Stomach (tissue), 9 donors: ENCODE results near the gene TBCE. TPM values are rescaled to one million over a fixed set of nuclear protein-coding genes. Genes with fewer than 3 reads are reported as not detected.
"Not testable (repeated sequence)": the region's sequence is repeated elsewhere in the genome, so short reads cannot be mapped to it uniquely, and the experiment has no call there.

ENCODE experiments used
- DNase-seq, 2 donors: peaks; one replicate each; pipeline versions ENCODE4 v3.0.0 to v3.0.0-alpha.2; 2013 to 2019
- H3K27ac ChIP-seq, 5 donors: fragments of 200-600 bp in 4 of 5; sonication (generic) in 4 of 5; one replicate each; pipeline ENCODE4 v1.5.1; 2013 to 2019; ENCODE audit warnings: mild to moderate bottlenecking in 1 of 5, moderate library complexity in 1 of 5
- H3K27me3 ChIP-seq, 3 donors: fragments of 200-600 bp; sonication (generic); one replicate each; pipeline ENCODE4 v1.5.1; 2017 to 2019; ENCODE audit warnings: mixed run types in 1 of 3
- H3K36me3 ChIP-seq, 4 donors: fragments of 200-600 bp; sonication (generic); 1 replicate in 3 of 4; 2 replicates in 1 of 4; pipeline ENCODE4 v1.5.1; 2016 to 2019
- H3K4me1 ChIP-seq, 4 donors: fragments of 200-600 bp; sonication (generic); one replicate each; pipeline ENCODE4 v1.5.1; 2016 to 2019
- H3K4me3 ChIP-seq, 4 donors: fragments of 200-600 bp; sonication (generic) in 3 of 4; one replicate each; pipeline ENCODE4 v1.5.1; 2016 to 2019; ENCODE audit warnings: mild to moderate bottlenecking in 1 of 4
- H3K9me3 ChIP-seq, 4 donors: fragments of 200-600 bp; sonication (generic); one replicate each; pipeline ENCODE4 v1.5.1; 2016 to 2019
- CTCF ChIP-seq, 7 experiments: fragments of 450-650 bp in 4 of 7; fragments of 200-600 bp in 3 of 7; sonication (generic) in 3 of 7; IDR thresholded peaks; one replicate each; pipeline ENCODE4 v1.5.1; 2016 to 2019; ENCODE audit warnings: antibody characterized with exemption in 7 of 7, control low read depth in 2 of 7, mild to moderate bottlenecking in 1 of 7
- EP300 ChIP-seq: sonication (generic); formaldehyde crosslinking; IDR thresholded peaks from one replicate; pipeline ENCODE4 v1.6.1; 2017; ENCODE audit warnings: antibody characterized with exemption
- POLR2A ChIP-seq, 4 donors: fragments of 450-650 bp; IDR thresholded peaks; one replicate each; pipeline ENCODE4 v1.6.1; 2016; ENCODE audit warnings: antibody characterized with exemption in 4 of 4, control low read depth in 2 of 4, mild to moderate bottlenecking in 1 of 4, moderate library complexity in 1 of 4
- POLR2AphosphoS5 ChIP-seq, 3 donors: sonication (generic); formaldehyde crosslinking; IDR thresholded peaks; one replicate each; pipeline ENCODE4 v1.6.1; 2016; ENCODE audit warnings: antibody characterized with exemption in 3 of 3
- WGBS, 5 donors: extraction: QIAGEN DNeasy Blood & Tissue Kit in 3 of 5; methylation state at CpG; one replicate each; pipeline versions ENCODE4 v1.1.5 to v1.1.7; 2013 to 2018; 5-methylcytosine and 5-hydroxymethylcytosine counted together
- intact Hi-C: fragments of 100-400 bp; cut with DNase I; formaldehyde crosslinking; loops from one replicate; pipeline ENCODE4 v1.15.1; 2023; ENCODE audit warnings: low total_unique reads
- polyA plus RNA-seq, 3 donors: library from polyadenylated mRNA; stranded (reverse); fragments of 200-250 nt; gene quantifications; one replicate each; pipeline ENCODE4 v1.2.3, GENCODE V29; 2013
- total RNA-seq, 5 donors: library from RNA; depleted of rRNA; stranded (reverse); fragments of >200 nt; gene quantifications; one replicate each; pipeline versions ENCODE4 v1.1.0 to v1.2.3, GENCODE V29; 2014 to 2016
- donor health status: healthy with polysubstance abuse.
- donor health status: Bipolar disorder and iron deficiency.
- donor health status: healthy.

Gene TBCE
- total and polyA plus RNA-seq, 8 donors: 7.1 to 43.7 (median 23.8) TPM

GRCh38 chr1:235455823-235456222 lies 88.6 kb downstream of the TBCE start:
- intact Hi-C loops: no loop called here
- Histone ChIP-seq H3K4me3 (no peak overlapping the region), H3K27ac (no peak overlapping the region), H3K4me1 (no peaks in the 10 kb centered on the region), H3K36me3 (peaks cover 9 to 63% (median 61%) of the 10 kb centered on the region in 4 donors), H3K27me3 (no peaks in the 10 kb centered on the region), H3K9me3 (no peaks in the 10 kb centered on the region)
- no peak for TF ChIP-seq POLR2A (IDR thresholded peaks at IDR 0.05)
- no peak for TF ChIP-seq CTCF (IDR thresholded peaks at IDR 0.05)
- no peak for TF ChIP-seq EP300
- no peak for TF ChIP-seq POLR2AphosphoS5 (IDR thresholded peaks at IDR 0.05)
- peak in 1 of 2 donors; percentile 16 for DNase-seq
- WGBS, 5 donors: 41 to 64% (median 59%) methylated on average over 4 of the region's 4 CpGs

- H3K4me3 ChIP-seq, DNase-seq, intact Hi-C loops, H3K27ac ChIP-seq, H3K27me3 ChIP-seq, H3K4me1 ChIP-seq, H3K9me3 ChIP-seq: not testable (repeated sequence)
- 89 to 97% (median 96%) methylated on average over 7 of the region's 7 CpGs for WGBS, 5 donors
- peaks cover 6 to 46% (median 43%) of the 10 kb centered on the region in 4 donors for H3K36me3 ChIP-seq
Observed at GRCh38 chr1:235457856-235458255, 90.6 kb downstream of the TBCE start.

GRCh38 chr1:235460770-235461169 lies 93.5 kb downstream of the TBCE start:
- Histone ChIP-seq H3K4me3 (no peak overlapping the region), H3K27me3 (no peaks in the 10 kb centered on the region), H3K4me1 (no peaks in the 10 kb centered on the region), H3K9me3 (no peaks in the 10 kb centered on the region), H3K36me3 (peaks cover 3 to 40% (median 37%) of the 10 kb centered on the region in 4 donors), H3K27ac (no peak overlapping the region)
- no peak for DNase-seq
- WGBS, 5 donors: 89 to 97% (median 92%) methylated on average over 5 of the region's 5 CpGs
- TF ChIP-seq CTCF (IDR thresholded peaks at IDR 0.05): no peak
- TF ChIP-seq EP300: no peak
- TF ChIP-seq POLR2AphosphoS5 (IDR thresholded peaks at IDR 0.05): no peak
- no peak for TF ChIP-seq POLR2A (IDR thresholded peaks at IDR 0.05)
- intact Hi-C loops: no loop called here

- peaks cover 3 to 49% (median 45%) of the 10 kb centered on the region in 4 donors for H3K36me3 ChIP-seq
- H3K27me3 ChIP-seq: no peaks in the 10 kb centered on the region
- no peak overlapping the region for H3K27ac ChIP-seq
- no peaks in the 10 kb centered on the region for H3K9me3 ChIP-seq
- 77 to 92% (median 89%) methylated on average over 1 of the region's 1 CpG for WGBS, 5 donors
- TF ChIP-seq POLR2A (IDR thresholded peaks at IDR 0.05) (no peak), POLR2AphosphoS5 (IDR thresholded peaks at IDR 0.05) (no peak), CTCF (IDR thresholded peaks at IDR 0.05) (no peak), EP300 (no peak)
- no peaks in the 10 kb centered on the region for H3K4me1 ChIP-seq
- H3K4me3 ChIP-seq: no peak overlapping the region
- intact Hi-C loops: no loop called here
- DNase-seq: no peak
Observed at GRCh38 chr1:235461954-235462353, 94.7 kb downstream of the TBCE start.

- H3K4me1 ChIP-seq, DNase-seq, H3K27me3 ChIP-seq, H3K27ac ChIP-seq, H3K9me3 ChIP-seq, intact Hi-C loops, H3K4me3 ChIP-seq: not testable (repeated sequence)
- WGBS, 5 donors: 96 to 99% (median 98%) methylated on average over 3 of the region's 3 CpGs
- peaks cover 3 to 55% (median 47%) of the 10 kb centered on the region in 4 donors for H3K36me3 ChIP-seq
Observed at GRCh38 chr1:235462832-235463231, 95.6 kb downstream of the TBCE start.
